Ammon's horn (tissue), 1 donor: ENCODE data around the gene NAV3.

ENCODE experiments used
- DNase-seq: peaks from one replicate; pipeline ENCODE4 v3.0.0-alpha.2; 2016; ENCODE audit warnings: low spot score

The NAV3 gene

GRCh38 chr12:77980782-77981181 lies 150.1 kb downstream of the NAV3 start:
- no peak for DNase-seq

DNA sequence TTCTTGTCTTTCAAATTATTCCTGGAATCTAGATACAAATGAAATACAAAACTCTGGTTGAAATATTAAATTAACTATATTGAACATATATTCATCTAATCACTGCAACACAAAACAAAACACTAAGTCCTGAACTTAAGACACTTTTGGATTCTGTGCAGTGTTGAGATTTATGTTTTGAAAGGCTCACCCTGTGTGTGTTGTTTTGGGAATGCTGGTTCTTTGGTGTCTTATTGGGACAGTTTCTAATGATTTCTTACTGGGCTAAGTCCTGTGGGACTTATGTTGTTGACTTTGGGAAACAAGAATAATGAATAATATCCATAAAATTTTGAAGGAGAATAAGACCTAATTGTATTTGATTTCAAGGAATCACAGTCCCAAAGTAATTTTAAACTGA lies 153.2 kb downstream of the NAV3 start:
- DNase-seq, result no peak

GRCh38 chr12:77992760-77993159 lies 162.1 kb downstream of the NAV3 start:
- DNase-seq, result peak; percentile 18

GRCh38 chr12:77993658-77994057 lies 163.0 kb downstream of the NAV3 start:
- DNase-seq, result no peak

DNA sequence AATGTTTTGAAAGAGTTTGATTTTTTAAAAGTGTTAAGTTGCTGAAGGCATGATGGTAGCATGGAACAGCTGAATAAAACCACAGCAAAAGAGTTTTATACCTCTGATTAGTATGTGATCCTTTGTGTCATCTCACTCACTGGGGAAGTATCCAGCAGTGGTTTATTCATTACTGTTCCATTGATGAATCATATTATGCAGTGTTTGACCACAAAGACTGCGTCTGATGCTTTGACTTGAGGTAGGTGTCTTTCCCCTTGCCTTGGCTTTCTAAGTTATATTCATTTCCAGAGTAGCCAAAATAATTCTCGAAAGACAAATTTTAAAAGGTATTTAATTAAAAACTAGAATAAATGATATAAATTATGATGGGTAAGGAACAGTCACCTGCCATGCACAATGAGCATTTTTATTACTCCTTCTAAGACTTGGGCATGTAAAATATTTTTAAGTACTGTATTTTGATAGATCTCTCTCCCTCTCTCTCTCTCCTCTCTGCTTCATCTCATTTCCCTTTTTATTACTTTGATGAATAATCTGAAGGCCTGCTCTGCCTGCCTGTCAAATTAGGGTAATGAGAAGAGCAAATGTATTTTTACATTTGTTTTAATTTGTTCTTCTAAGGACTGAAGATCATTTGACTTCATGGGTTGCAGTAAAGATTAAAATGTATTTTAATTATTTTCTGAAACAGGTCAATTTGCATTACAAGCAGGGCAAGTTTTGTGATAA lies 164.9 kb downstream of the NAV3 start:
- DNase-seq, result no peak

- DNase-seq, result no peak
Measured at GRCh38 chr12:77996670-77997069, 166.0 kb downstream of the NAV3 start.

DNA sequence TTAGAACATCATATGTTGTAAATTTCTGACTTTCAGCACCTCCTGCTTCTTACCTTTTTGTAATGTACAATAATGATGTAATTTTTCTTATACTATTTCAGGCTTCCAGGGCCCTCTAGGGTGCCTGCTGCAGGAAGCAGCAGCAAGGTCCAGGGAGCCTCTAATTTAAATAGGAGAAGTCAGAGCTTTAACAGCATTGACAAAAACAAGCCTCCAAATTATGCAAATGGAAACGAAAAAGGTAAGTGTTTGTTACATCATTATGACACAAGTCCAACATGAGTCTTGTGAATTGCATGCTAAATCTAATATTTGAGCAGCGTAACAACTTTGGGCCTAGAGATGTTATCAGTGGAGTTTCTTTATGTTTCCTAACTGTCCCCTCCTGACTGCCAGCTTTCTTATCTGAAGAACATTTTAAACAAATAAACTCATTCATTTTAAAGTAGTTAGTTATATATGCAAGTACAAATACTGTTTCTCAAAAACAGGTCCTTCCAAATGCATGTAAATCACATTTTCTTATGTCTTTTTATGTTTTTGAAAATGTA lies 167.6 kb downstream of the NAV3 start:
- no peak for DNase-seq

DNA sequence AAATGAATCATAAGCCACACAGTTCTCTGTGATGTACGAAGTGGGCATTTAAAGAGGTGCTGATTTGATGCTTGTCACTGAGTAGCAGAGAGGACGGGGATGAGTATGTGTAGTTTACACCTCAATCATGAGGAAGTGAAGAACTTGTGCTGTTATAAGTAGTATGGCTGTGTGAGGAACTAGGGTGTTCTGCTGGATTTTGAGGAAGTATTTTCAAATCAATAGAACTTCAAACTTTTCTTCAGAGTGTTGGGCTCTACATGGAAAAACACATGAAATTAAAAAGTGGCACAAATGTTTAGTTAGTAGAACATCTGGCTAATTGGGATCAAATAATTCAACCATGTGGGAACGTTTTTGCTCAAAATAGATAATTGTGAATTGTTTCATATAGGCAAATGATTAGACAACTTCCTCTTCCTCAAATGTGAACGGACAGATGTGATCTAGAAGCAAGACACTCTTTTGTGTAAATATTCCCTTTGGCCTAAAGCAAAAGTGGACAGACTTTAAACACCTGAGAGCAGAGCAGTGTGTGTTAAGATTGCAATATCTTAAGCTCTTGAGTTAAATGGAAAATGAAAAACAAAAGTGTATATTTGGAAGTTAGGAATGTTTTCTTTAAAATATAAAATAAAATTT lies 168.5 kb downstream of the NAV3 start:
- peak; percentile 47 for DNase-seq

GRCh38 chr12:78002878-78003277 lies 172.2 kb downstream of the NAV3 start:
- peak; percentile 22 for DNase-seq

DNA sequence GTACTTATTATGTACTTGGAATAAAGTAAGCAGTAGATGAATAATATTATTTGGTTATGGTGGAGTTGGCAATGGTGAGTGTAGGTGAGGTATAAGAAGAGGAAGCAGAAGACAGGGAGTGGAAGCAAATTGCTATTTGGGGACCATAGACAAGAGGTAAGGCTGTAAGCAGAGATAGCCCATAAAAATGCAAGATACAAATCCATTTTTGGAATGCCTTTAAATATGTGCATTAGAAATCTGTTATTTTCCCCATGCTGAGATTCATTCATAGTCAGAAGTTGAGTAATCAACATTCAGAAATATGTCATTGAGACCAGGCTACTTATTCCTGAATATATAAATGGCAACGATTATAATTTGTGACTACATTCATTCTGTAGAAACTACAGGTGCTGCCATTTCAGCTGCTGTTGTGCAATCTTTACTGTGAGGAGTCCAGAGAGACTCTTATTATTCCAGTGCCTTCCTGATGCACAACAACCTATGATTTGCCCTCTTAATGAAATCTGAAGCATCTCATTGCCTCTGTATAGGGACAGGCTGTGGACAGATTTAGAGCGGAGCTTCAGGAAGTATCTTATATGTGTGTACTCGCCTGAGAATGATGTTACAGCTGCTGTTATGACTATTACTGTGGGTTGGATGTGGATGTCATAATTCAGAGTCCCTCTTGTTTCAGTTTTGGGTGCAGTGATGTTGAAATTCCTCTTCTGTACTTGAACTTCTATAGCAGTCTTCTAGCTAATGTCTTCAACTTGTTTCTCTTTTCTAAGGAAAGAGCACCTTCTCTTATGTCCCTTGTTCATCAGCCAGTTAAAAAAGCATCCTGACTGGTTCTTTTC lies 173.8 kb downstream of the NAV3 start:
- DNase-seq, result no peak

DNA sequence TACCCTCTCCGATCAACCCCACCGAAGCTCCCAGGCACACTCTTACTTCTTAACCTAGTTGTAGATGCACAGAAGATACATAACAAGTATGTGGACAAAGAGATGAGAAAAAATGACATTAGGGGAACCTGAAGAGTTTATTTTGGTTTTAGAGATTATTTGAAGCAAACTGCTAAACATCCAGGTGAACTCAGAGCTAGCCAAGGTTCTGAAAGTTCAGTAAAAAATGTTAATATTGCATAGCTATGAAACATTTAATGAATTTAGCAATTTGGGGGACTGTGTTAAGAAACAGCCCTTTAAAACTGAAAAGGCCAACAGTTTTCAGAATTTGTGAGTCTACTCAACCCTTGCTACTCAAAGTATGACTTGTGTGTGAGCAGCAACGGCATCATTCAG lies 174.4 kb downstream of the NAV3 start:
- no peak for DNase-seq

- DNase-seq, result no peak
Measured at GRCh38 chr12:78007173-78007572, 176.5 kb downstream of the NAV3 start.

GRCh38 chr12:78009031-78009430 lies 178.3 kb downstream of the NAV3 start:
- DNase-seq, result no peak

- DNase-seq, result no peak
Measured at GRCh38 chr12:78018171-78018910, 187.6 kb downstream of the NAV3 start.

DNA sequence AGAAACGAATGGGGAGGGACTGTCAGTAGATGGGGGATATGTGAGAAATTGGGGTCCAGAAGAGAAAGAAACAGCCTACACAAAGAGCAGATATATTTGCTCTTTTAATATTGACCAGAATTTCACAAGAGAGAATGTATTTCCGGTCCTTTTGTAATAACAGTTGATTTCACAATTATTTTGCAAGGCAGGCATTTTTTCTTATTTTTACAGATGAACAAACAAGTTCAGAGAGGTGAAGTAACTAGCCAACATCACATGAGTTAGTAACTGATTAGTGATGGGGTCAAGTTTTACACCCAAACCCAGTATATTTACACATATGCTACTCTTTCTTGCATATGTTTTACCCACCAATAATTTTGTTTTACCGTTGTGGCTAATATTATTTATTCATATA lies 188.2 kb downstream of the NAV3 start:
- DNase-seq, result no peak

GRCh38 chr12:78028426-78028825 lies 197.7 kb downstream of the NAV3 start:
- no peak for DNase-seq

GRCh38 chr12:78034025-78034424 lies 203.3 kb downstream of the NAV3 start:
- DNase-seq, result no peak

DNA sequence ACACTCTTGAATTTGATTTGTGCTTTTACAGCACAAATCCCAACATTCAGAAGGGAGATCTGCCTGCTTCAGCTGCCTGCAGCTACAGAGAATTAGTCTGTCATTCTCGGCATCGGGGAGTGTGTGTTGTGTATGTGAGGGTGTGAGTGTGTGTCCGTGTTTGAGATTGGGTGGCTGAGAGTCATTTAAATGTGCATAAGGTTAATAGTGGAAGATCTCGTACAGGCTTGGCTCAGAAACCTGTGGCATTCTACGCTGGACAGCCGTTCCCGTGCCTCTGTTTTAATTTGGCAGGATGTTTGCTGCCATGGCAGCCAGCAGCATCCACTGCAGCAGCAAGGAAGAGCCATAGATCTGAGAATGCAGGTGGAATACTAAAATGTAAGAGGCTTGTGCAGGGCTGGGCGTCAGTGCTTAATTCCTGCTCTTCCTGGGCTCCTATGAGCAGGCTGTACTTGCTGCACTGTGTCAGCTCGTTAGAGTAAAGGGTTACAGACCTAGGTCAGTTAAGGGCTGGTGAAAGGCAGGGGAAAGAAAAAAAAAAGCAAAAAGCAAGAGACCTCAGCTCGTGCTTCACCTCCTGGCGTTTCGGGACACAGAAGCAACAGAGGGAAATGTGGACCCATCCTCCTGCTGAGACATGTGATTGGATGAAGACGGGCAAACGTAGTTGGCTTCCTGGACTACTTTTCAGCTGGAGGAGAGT lies 205.4 kb downstream of the NAV3 start:
- peak; percentile 62 for DNase-seq

GRCh38 chr12:78036874-78037273 lies 206.2 kb downstream of the NAV3 start:
- peak; percentile 40 for DNase-seq

- DNase-seq, result no peak
Measured at GRCh38 chr12:78037707-78038106, 207.0 kb downstream of the NAV3 start.

DNA sequence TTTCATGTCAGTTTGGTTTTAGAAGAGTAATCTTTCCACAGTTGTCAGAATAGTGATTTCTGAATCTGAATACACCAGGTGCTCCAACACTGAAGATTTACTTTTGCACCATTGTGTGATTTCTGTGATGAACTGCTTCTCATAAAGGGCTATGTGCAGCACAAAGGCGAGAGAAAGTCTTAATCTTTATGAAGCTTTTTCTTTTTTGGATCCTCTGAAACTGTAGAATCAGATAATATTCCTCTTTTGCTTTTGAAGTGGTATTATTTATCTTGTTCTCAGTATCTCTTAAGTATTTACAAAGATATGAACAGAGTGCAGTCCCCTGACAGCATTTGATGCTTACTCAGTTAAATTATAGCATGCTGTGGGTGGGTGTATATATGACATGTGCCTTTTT lies 207.8 kb downstream of the NAV3 start:
- DNase-seq, result no peak
